ENCODE measurements around the gene PARM1.

The PARM1 gene

GRCh38 chr4:75054078-75054477 lies 121.2 kb downstream of the PARM1 start:
- H3K4me3 ChIP-seq (ENCODE audit: low read depth, low read length, poor library complexity, severe bottlenecking): no peak overlapping the region
- no peak overlapping the region for H3K9ac ChIP-seq (ENCODE audit: low read length)
- no peaks in the 10 kb centered on the region for H3K4me1 ChIP-seq (ENCODE audit: insufficient read depth, low read length, severe bottlenecking)
- H3K36me3 ChIP-seq (ENCODE audit: insufficient read depth, low read length): no peaks in the 10 kb centered on the region
- TF ChIP-seq, protein P1, sequence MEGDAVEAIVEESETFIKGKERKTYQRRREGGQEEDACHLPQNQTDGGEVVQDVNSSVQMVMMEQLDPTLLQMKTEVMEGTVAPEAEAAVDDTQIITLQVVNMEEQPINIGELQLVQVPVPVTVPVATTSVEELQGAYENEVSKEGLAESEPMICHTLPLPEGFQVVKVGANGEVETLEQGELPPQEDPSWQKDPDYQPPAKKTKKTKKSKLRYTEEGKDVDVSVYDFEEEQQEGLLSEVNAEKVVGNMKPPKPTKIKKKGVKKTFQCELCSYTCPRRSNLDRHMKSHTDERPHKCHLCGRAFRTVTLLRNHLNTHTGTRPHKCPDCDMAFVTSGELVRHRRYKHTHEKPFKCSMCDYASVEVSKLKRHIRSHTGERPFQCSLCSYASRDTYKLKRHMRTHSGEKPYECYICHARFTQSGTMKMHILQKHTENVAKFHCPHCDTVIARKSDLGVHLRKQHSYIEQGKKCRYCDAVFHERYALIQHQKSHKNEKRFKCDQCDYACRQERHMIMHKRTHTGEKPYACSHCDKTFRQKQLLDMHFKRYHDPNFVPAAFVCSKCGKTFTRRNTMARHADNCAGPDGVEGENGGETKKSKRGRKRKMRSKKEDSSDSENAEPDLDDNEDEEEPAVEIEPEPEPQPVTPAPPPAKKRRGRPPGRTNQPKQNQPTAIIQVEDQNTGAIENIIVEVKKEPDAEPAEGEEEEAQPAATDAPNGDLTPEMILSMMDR (IDR thresholded peaks at IDR 0.05; ENCODE audit: low read length): no peak
- TF ChIP-seq EZH2 (IDR thresholded peaks at IDR 0.05; ENCODE audit: borderline replicate concordance, low read length): no peak
- H3K4me2 ChIP-seq (ENCODE audit: low read length): no peak overlapping the region
- H4K20me1 ChIP-seq (ENCODE audit: insufficient read depth, low read length): no peaks in the 10 kb centered on the region
- no peaks in the 10 kb centered on the region for H3F3A ChIP-seq (ENCODE audit: insufficient read depth, low read length)
- no peak overlapping the region for H2AFZ ChIP-seq (ENCODE audit: low read length)
- H3K9me2 ChIP-seq (ENCODE audit: low read depth, low read length): no peaks in the 10 kb centered on the region
- no peak overlapping the region for H3K27ac ChIP-seq (ENCODE audit: low read depth, low read length, poor library complexity, severe bottlenecking)
- H3K79me2 ChIP-seq (ENCODE audit: insufficient read depth, low read length): no peaks in the 10 kb centered on the region
- H3K9me3 ChIP-seq (ENCODE audit: low read length): no peaks in the 10 kb centered on the region
- H3K27me3 ChIP-seq (ENCODE audit: insufficient read depth, low read length): no peaks in the 10 kb centered on the region

- H3K4me1 ChIP-seq (ENCODE audit: insufficient read depth, low read length, severe bottlenecking): no peaks in the 10 kb centered on the region
- H3F3A ChIP-seq (ENCODE audit: insufficient read depth, low read length): no peaks in the 10 kb centered on the region
- no peak overlapping the region for H3K27ac ChIP-seq (ENCODE audit: low read depth, low read length, poor library complexity, severe bottlenecking)
- H4K20me1 ChIP-seq (ENCODE audit: insufficient read depth, low read length): no peaks in the 10 kb centered on the region
- no peak for TF ChIP-seq EZH2 (IDR thresholded peaks at IDR 0.05; ENCODE audit: borderline replicate concordance, low read length)
- TF ChIP-seq, protein P1 (IDR thresholded peaks at IDR 0.05; ENCODE audit: low read length): no peak
- H2AFZ ChIP-seq (ENCODE audit: low read length): no peak overlapping the region
- no peaks in the 10 kb centered on the region for H3K9me3 ChIP-seq (ENCODE audit: low read length)
- no peaks in the 10 kb centered on the region for H3K36me3 ChIP-seq (ENCODE audit: insufficient read depth, low read length)
- H3K4me3 ChIP-seq (ENCODE audit: low read depth, low read length, poor library complexity, severe bottlenecking): no peak overlapping the region
- H3K9ac ChIP-seq (ENCODE audit: low read length): no peak overlapping the region
- no peak overlapping the region for H3K4me2 ChIP-seq (ENCODE audit: low read length)
- H3K9me2 ChIP-seq (ENCODE audit: low read depth, low read length): no peaks in the 10 kb centered on the region
- H3K27me3 ChIP-seq (ENCODE audit: insufficient read depth, low read length): no peaks in the 10 kb centered on the region
- no peaks in the 10 kb centered on the region for H3K79me2 ChIP-seq (ENCODE audit: insufficient read depth, low read length)
Measured at GRCh38 chr4:75056277-75056676, 123.4 kb downstream of the PARM1 start.

DNA sequence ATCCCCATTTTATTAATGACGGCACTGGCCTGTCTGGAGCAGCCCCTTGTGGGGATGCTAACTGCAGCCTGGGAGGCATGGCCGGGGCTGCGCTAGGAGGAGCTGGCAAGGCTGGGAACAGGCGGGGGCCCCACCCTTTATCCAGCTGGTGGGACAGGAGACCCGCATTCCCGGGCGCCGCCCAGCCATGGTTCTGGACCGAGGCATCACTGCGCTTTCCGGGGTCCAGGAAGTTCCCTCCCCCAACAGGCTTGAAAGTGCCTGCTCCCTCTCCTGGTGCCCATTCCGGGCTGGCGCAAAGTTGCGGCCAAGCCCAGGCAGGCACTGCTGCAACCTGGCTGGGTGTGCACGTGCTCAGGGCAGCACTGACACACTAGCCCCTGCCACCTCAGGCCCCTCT lies 124.5 kb downstream of the PARM1 start:
- Histone ChIP-seq H3K9me3 (ENCODE audit: low read length) (no peaks in the 10 kb centered on the region), H3K9me2 (ENCODE audit: low read depth, low read length) (no peaks in the 10 kb centered on the region), H3K36me3 (ENCODE audit: insufficient read depth, low read length) (no peaks in the 10 kb centered on the region), H3K27me3 (ENCODE audit: insufficient read depth, low read length) (no peaks in the 10 kb centered on the region), H2AFZ (ENCODE audit: low read length) (no peak overlapping the region), H4K20me1 (ENCODE audit: insufficient read depth, low read length) (no peaks in the 10 kb centered on the region), H3K79me2 (ENCODE audit: insufficient read depth, low read length) (no peaks in the 10 kb centered on the region), H3K4me3 (ENCODE audit: low read depth, low read length, poor library complexity, severe bottlenecking) (no peak overlapping the region), H3K4me1 (ENCODE audit: insufficient read depth, low read length, severe bottlenecking) (no peaks in the 10 kb centered on the region), H3K27ac (ENCODE audit: low read depth, low read length, poor library complexity, severe bottlenecking) (no peak overlapping the region), H3K9ac (ENCODE audit: low read length) (no peak overlapping the region), H3F3A (ENCODE audit: insufficient read depth, low read length) (no peaks in the 10 kb centered on the region), H3K4me2 (ENCODE audit: low read length) (no peak overlapping the region)
- no peak for TF ChIP-seq EZH2 (IDR thresholded peaks at IDR 0.05; ENCODE audit: borderline replicate concordance, low read length)
- TF ChIP-seq, protein P1 (IDR thresholded peaks at IDR 0.05; ENCODE audit: low read length): no peak

Data from OCI-LY1 (cell line).